Hepatocyte (in vitro differentiated cells): ENCODE data around the gene DCXR.

Experiments
- CTCF ChIP-seq: fragments of 200-600 bp; sonication (generic); IDR thresholded peaks from 2 replicates; pipeline ENCODE4 v1.5.1; 2016; ENCODE audit warnings: antibody characterized with exemption, mild to moderate bottlenecking; ENCODE audit not compliant: poor library complexity
- EZH2 ChIP-seq: fragments of 200-600 bp; sonication (generic); IDR thresholded peaks from 2 replicates; pipeline ENCODE4 v1.6.1; 2016; ENCODE audit warnings: antibody characterized with exemption, mild to moderate bottlenecking, borderline replicate concordance

- TF ChIP-seq CTCF (no peak), EZH2 (no peak)
Observed at GRCh38 chr17:82053556-82054263, 16.2 kb upstream of the DCXR start.
